ENCODE data around the gene HSD3B7. TPM values are rescaled to one million over a fixed set of nuclear protein-coding genes. Genes with fewer than 3 reads are reported as not detected.
A peak's percentile ranks its signal among the peaks of the same experiment; 100 is the strongest.

HSD3B7 gene
- total and polyA plus RNA-seq, 10 of the 15 experiments (the other 5 are each of a cell fraction or from before 2014, with no cell fraction given) = 0.18 to 1.8 (median 0.48) TPM; not detected in 1

DNA sequence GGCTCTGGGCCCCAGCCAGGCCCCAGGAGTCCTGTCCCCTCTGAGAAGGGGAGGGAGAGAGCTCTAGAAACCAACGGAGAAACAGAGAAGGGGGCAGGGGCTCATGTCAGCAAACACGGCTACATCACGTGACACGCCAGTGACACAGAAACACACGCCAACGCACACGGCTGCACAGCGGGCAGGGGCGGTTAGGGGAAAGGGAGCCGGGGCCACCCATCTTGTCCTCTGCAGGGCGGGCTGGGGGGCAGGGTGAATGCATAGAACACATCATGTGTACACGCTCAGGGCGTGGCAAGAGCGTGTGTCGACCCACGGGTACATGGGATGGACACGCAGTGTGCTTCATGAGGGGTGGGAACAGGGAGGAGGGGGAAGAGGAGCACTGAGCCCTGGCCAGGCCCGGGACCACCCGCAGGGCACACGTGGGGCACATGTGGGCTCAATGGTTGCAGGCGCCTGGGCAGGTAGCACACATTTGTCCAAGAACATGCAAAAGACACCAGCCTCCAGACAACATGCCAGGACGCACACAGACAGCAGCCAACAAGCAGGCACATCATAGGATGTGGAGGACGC is 4.6 kb downstream of the HSD3B7 start:
- WGBS (ENCODE audit: insufficient coverage, insufficient replicate concordance, low lambda C conversion rate, missing lambda C conversion rate) = 85% methylated on average over 23 of the region's 23 CpGs
- H3K79me2 ChIP-seq (ENCODE audit: control insufficient read depth, insufficient read depth, low read length) = no peaks in the 10 kb centered on the region
- peaks cover 3 to 10% of the 10 kb centered on the region in 2 experiments for H3K36me3 ChIP-seq (ENCODE audit: control insufficient read depth in 2 of 2, insufficient read depth in 2 of 2, low read length in 1 of 2)
- ChIA-PET SMC1A (ENCODE audit: uncharacterized antibody, unreplicated experiment) (no interaction called here), CTCF (no interaction called here), RAD21 (ENCODE audit: unreplicated experiment) (no interaction called here), POLR2A (no interaction called here)
- intact Hi-C loops (cut with micrococcal nuclease; ENCODE audit: unreplicated experiment) (loop anchor here (10.0 kb wide), 1 partner anchor 85 kb away; the partner anchor contains the start of genes ZNF646 and ZNF668), in situ Hi-C loops (cut with MboI) (loop anchor here (5.0 to 25.0 kb wide), 3 partner anchors 108 to 878 kb away; partner anchors contain the start of genes COX6A2 and ZNF843)
- TF ChIP-seq SMC3 (IDR thresholded peaks at IDR 0.05; ENCODE audit: borderline replicate concordance, low read length) (no peak), HDAC2 (IDR thresholded peaks at IDR 0.05) (no peak), WRNIP1 (IDR thresholded peaks at IDR 0.05; ENCODE audit: borderline replicate concordance, low read depth, low read length) (no peak)
- TF ChIP-seq, protein P1, sequence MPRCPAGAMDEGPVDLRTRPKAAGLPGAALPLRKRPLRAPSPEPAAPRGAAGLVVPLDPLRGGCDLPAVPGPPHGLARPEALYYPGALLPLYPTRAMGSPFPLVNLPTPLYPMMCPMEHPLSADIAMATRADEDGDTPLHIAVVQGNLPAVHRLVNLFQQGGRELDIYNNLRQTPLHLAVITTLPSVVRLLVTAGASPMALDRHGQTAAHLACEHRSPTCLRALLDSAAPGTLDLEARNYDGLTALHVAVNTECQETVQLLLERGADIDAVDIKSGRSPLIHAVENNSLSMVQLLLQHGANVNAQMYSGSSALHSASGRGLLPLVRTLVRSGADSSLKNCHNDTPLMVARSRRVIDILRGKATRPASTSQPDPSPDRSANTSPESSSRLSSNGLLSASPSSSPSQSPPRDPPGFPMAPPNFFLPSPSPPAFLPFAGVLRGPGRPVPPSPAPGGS (IDR thresholded peaks at IDR 0.05; ENCODE audit: borderline replicate concordance, insufficient read depth, low read depth, low read length, poor library complexity, severe bottlenecking) = peak; percentile 80
- TF ChIP-seq, protein P2, sequence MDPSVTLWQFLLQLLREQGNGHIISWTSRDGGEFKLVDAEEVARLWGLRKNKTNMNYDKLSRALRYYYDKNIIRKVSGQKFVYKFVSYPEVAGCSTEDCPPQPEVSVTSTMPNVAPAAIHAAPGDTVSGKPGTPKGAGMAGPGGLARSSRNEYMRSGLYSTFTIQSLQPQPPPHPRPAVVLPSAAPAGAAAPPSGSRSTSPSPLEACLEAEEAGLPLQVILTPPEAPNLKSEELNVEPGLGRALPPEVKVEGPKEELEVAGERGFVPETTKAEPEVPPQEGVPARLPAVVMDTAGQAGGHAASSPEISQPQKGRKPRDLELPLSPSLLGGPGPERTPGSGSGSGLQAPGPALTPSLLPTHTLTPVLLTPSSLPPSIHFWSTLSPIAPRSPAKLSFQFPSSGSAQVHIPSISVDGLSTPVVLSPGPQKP (IDR thresholded peaks at IDR 0.05; ENCODE audit: low read depth, low read length) = no peak
- H3K4me2 ChIP-seq (ENCODE audit: control insufficient read depth, insufficient read depth) = no peak overlapping the region
- no peak overlapping the region for H2AFZ ChIP-seq (ENCODE audit: control insufficient read depth, low read depth, low read length)
- ATAC-seq (no peak), FAIRE-seq (no peak), DNase-seq (ENCODE audit: low read depth, low spot score) (no peak)
- peaks cover 7% of the 10 kb centered on the region for H3K4me1 ChIP-seq (ENCODE audit: control insufficient read depth, insufficient read depth, low read length)
- H3K4me3 ChIP-seq = no peak overlapping the region
- H4K20me1 ChIP-seq (ENCODE audit: control insufficient read depth, insufficient read depth) = no peaks in the 10 kb centered on the region
- BruUV-seq (replicated peaks) = no TSS peak
- no peaks in the 10 kb centered on the region for H3K9me3 ChIP-seq (replicated peaks; ENCODE audit: control insufficient read depth, insufficient read depth, low read length)
- no peaks in the 10 kb centered on the region for H3K27me3 ChIP-seq (replicated peaks in 1 of 2; ENCODE audit: control insufficient read depth in 2 of 2, insufficient read depth in 2 of 2, low read length in 1 of 2)
- no peak overlapping the region for H3K27ac ChIP-seq (ENCODE audit: control insufficient read depth, insufficient read depth)
- no peak overlapping the region for H3K9ac ChIP-seq (ENCODE audit: control insufficient read depth, insufficient read depth, low read length)
